ENCODE results near the gene CSGALNACT2. TPM values are rescaled to one million over a fixed set of nuclear protein-coding genes. Genes with fewer than 3 reads are reported as not detected.

Gene CSGALNACT2, protein sequence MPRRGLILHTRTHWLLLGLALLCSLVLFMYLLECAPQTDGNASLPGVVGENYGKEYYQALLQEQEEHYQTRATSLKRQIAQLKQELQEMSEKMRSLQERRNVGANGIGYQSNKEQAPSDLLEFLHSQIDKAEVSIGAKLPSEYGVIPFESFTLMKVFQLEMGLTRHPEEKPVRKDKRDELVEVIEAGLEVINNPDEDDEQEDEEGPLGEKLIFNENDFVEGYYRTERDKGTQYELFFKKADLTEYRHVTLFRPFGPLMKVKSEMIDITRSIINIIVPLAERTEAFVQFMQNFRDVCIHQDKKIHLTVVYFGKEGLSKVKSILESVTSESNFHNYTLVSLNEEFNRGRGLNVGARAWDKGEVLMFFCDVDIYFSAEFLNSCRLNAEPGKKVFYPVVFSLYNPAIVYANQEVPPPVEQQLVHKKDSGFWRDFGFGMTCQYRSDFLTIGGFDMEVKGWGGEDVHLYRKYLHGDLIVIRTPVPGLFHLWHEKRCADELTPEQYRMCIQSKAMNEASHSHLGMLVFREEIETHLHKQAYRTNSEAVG
- total RNA-seq: 24.0 and 25.0 TPM in 2 replicates
- total RNA-seq (2013): 16.1 TPM
- 10.9 and 22.5 TPM in 2 replicates for polyA plus RNA-seq
- polyA minus RNA-seq: 5.1 and 8.4 TPM in 2 replicates

DNA sequence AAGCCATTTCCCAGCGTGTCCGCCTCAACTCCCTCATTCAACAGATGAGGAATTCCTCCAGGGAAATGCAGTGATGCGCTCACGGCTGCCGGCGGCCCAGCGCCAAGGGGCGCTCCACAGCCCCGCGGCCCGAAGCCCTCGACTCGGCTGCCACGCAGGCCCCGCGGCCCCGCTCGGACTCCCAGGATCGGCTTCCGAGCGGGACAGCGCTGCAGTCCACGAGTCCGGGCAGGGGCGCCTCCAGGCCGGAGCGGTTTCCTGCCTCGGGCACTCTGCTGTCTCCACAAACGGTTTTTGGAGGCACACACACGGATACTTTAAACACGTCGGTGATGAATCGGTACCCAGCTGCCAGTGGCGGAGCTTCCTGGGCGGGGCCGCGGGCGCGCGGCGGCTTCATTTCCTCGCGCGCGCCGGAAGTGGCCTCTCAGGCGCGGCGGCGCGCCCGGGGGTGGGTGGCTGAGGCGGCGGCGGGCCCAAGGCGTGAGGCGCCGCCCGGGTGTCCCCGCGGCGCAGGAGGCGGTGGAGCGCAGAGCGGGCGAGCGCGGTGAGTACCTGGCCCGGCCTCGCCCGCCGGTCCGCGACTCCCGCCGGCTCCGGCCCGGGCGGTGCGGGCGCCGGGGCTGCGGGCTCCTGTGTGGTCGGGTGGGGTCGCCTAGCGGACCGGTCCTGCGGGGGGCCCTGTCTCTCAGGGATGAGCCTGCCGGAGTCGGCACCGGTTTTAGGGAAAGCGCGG, at the start of gene CSGALNACT2:
Gene CSGALNACT2, plus strand, starts transcription at position 425 of the 736 bp plus-strand sequence. CDS start 16,705 bp downstream, outside the sequence.
- DNase-seq (peak; percentile 93), ATAC-seq (ENCODE audit: low read depth) (peak; percentile 84)
- TF ChIP-seq, protein P1, sequence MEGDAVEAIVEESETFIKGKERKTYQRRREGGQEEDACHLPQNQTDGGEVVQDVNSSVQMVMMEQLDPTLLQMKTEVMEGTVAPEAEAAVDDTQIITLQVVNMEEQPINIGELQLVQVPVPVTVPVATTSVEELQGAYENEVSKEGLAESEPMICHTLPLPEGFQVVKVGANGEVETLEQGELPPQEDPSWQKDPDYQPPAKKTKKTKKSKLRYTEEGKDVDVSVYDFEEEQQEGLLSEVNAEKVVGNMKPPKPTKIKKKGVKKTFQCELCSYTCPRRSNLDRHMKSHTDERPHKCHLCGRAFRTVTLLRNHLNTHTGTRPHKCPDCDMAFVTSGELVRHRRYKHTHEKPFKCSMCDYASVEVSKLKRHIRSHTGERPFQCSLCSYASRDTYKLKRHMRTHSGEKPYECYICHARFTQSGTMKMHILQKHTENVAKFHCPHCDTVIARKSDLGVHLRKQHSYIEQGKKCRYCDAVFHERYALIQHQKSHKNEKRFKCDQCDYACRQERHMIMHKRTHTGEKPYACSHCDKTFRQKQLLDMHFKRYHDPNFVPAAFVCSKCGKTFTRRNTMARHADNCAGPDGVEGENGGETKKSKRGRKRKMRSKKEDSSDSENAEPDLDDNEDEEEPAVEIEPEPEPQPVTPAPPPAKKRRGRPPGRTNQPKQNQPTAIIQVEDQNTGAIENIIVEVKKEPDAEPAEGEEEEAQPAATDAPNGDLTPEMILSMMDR (IDR thresholded peaks at IDR 0.05): peak; percentile 5
- TF ChIP-seq EZH2 (IDR thresholded peaks at IDR 0.05; ENCODE audit: borderline replicate concordance, insufficient read depth, low read depth, low read length, poor library complexity, severe bottlenecking): no peak
- H3K9ac ChIP-seq (ENCODE audit: low read length): peak within 1 kb of the TSS; percentile 93
- H3K4me3 Mint-ChIP-seq: peak within 1 kb of the TSS; percentile 99
- under 1% methylated on average over 90 of the region's 93 CpGs for WGBS (ENCODE audit: insufficient coverage)
- ChIA-PET CTCF (interaction anchor here (1.0 to 2.6 kb wide), 6 partner anchors 8 to 67 kb away, joined by 3 to 9 read pairs (median 4); no protein-coding TSS in a partner anchor), POLR2A (interaction anchor here (0.6 to 1.6 kb wide), 6 partner anchors 8 to 325 kb away, joined by 3 to 7 read pairs (median 4); partner anchors contain the start of gene ZNF487)
- H4K20me1 ChIP-seq (ENCODE audit: control insufficient read depth, insufficient read depth, low read length, poor library complexity, severe bottlenecking): peaks cover 8% of the 10 kb centered on the region
- no peaks in the 10 kb centered on the region for H3K9me3 Mint-ChIP-seq (ENCODE audit: insufficient read depth)
- peak within 1 kb of the TSS; percentile 98 for H3K27ac Mint-ChIP-seq
- no peaks in the 10 kb centered on the region for H3K9me3 ChIP-seq (ENCODE audit: control extremely low read depth in 1 of 3, control insufficient read depth in 2 of 3, insufficient read depth in 1 of 3, low read length in 2 of 3)
- H3K79me2 ChIP-seq (ENCODE audit: control insufficient read depth, insufficient read depth, low read length): peaks cover 54% of the 10 kb centered on the region
- peak within 1 kb of the TSS; percentile 93 for H3K4me2 ChIP-seq (replicated peaks; ENCODE audit: low read depth, low read length, poor library complexity, severe bottlenecking)
- H3K4me3 ChIP-seq (ENCODE audit: control extremely low read depth in 1 of 5, extremely low read depth in 1 of 5, insufficient read depth in 1 of 5, low read depth in 2 of 5, low read length in 4 of 5): peak within 1 kb of the TSS; percentile 75 to 98 (median 83)
- peaks cover 48% of the 10 kb centered on the region for H3K4me1 Mint-ChIP-seq
- H3K27ac ChIP-seq (ENCODE audit: low read length in 2 of 2): peak within 1 kb of the TSS; percentile 92 to 95
- intact Hi-C loops (cut with micrococcal nuclease): loop anchor here (1.0 to 10.0 kb wide), 8 partner anchors 33 to 585 kb away; partner anchors contain the start of genes BMS1, HNRNPF, ZNF239 and ZNF33B
- no peaks in the 10 kb centered on the region for H3K36me3 ChIP-seq (replicated peaks in 1 of 2; ENCODE audit: control extremely low read depth in 1 of 2, control insufficient read depth in 1 of 2, extremely low read depth in 1 of 2, insufficient read depth in 2 of 2, low read length in 1 of 2)
- H3K27me3 Mint-ChIP-seq: no peaks in the 10 kb centered on the region
- H3K27me3 ChIP-seq (replicated peaks in 1 of 4; ENCODE audit: control extremely low read depth in 1 of 4, control insufficient read depth in 3 of 4, insufficient read depth in 4 of 4, low read length in 3 of 4): no peaks in the 10 kb centered on the region
- peaks cover 31 to 32% of the 10 kb centered on the region in 2 donors for H3K4me1 ChIP-seq (ENCODE audit: control insufficient read depth in 2 of 2, insufficient read depth in 2 of 2, low read length in 2 of 2)
- peak within 1 kb of the TSS; percentile 95 for H2AFZ ChIP-seq (ENCODE audit: insufficient read depth, low read depth, low read length, poor library complexity, severe bottlenecking)

All from B cell (primary cell).